HEK293 (cell line): ENCODE measurements around the gene KLHL28.

Experiments
- CTCF ChIA-PET: fragments of 350-600 bp; formaldehyde crosslinking; extraction: SDS; loops from one replicate; lab custom pipeline; 2021; ENCODE audit warnings: antibody characterized with exemption; lab: Yijun Ruan, JAX
- POLR2A ChIA-PET: fragments of 300-600 bp; formaldehyde crosslinking; extraction: SDS; loops from one replicate; lab custom pipeline; 2020; ENCODE audit warnings: antibody characterized with exemption, inconsistent platforms; lab: Yijun Ruan, JAX
- H3K27ac ChIP-seq: fragments of 200-500 bp; sonication (Bioruptor generic); 2 replicates; pipeline ENCODE4 v1.5.1; 2014; ENCODE audit warnings: low read depth, low read length, control low read depth, inconsistent platforms; ENCODE audit errors: extremely low read depth
- H3K36me3 ChIP-seq, 2 experiments: fragments of 200-500 bp in 1 of 2; sonication (Bioruptor generic) in 1 of 2; 1 replicate in 1 of 2; 2 replicates in 1 of 2; pipeline ENCODE4 v1.5.1; 2014 to 2017; ENCODE audit warnings: inconsistent platforms in 2 of 2, low read length in 2 of 2; ENCODE audit not compliant: control insufficient read depth in 2 of 2, insufficient read depth in 1 of 2
- H3K4me1 ChIP-seq: fragments of 200-500 bp; sonication (Bioruptor generic); 2 replicates; pipeline ENCODE4 v1.5.1; 2014; ENCODE audit warnings: mild to moderate bottlenecking, low read length, inconsistent platforms; ENCODE audit not compliant: control insufficient read depth, insufficient read depth
- H3K4me3 ChIP-seq: 2 replicates; pipeline ENCODE4 v1.5.1; 2011; ENCODE audit warnings: low read depth, mild to moderate bottlenecking, control low read depth, low read length, moderate library complexity
- H3K9me3 ChIP-seq: fragments of 200-500 bp; sonication (Bioruptor generic); 2 replicates; pipeline ENCODE4 v1.5.1; 2014; ENCODE audit warnings: low read depth, low read length, inconsistent platforms; ENCODE audit not compliant: control insufficient read depth, insufficient read depth
- GLIS2 ChIP-seq: fragments of 450-650 bp; formaldehyde crosslinking; IDR thresholded peaks from 2 replicates; pipeline ENCODE4 v1.5.1; 2016; ENCODE audit warnings: missing biosample characterization, missing genetic modification characterization
- RBAK ChIP-seq: fragments of 450-650 bp; formaldehyde crosslinking; IDR thresholded peaks from 2 replicates; pipeline ENCODE4 v1.5.1; 2016; ENCODE audit warnings: missing biosample characterization, missing genetic modification characterization
- SP3 ChIP-seq: fragments of 450-650 bp; formaldehyde crosslinking; IDR thresholded peaks from 2 replicates; pipeline ENCODE4 v1.5.1; 2016; ENCODE audit warnings: missing biosample characterization, missing genetic modification characterization
- ZEB2 ChIP-seq: fragments of 450-650 bp; formaldehyde crosslinking; IDR thresholded peaks from 2 replicates; pipeline ENCODE4 v1.5.1; 2016; ENCODE audit warnings: missing biosample characterization, missing genetic modification characterization
- ZNF140 ChIP-seq: fragments of 450-650 bp; formaldehyde crosslinking; IDR thresholded peaks from 2 replicates; pipeline ENCODE4 v1.5.1; 2016; ENCODE audit warnings: missing biosample characterization, missing genetic modification characterization
- ZNF155 ChIP-seq: fragments of 450-650 bp; formaldehyde crosslinking; IDR thresholded peaks from 2 replicates; pipeline ENCODE4 v1.5.1; 2016; ENCODE audit warnings: missing biosample characterization, missing genetic modification characterization
- ZNF169 ChIP-seq: fragments of 450-650 bp; formaldehyde crosslinking; IDR thresholded peaks from 2 replicates; pipeline ENCODE4 v1.5.1; 2016; ENCODE audit warnings: missing biosample characterization, missing genetic modification characterization
- ZNF239 ChIP-seq: fragments of 450-650 bp; formaldehyde crosslinking; IDR thresholded peaks from 2 replicates; pipeline ENCODE4 v1.5.1; 2016; ENCODE audit warnings: missing biosample characterization, missing genetic modification characterization
- ZNF530 ChIP-seq: fragments of 450-650 bp; formaldehyde crosslinking; IDR thresholded peaks from 2 replicates; pipeline ENCODE4 v1.5.1; 2016; ENCODE audit warnings: low read depth, missing biosample characterization, missing genetic modification characterization
- ZNF560 ChIP-seq: fragments of 450-650 bp; formaldehyde crosslinking; IDR thresholded peaks from 2 replicates; pipeline ENCODE4 v1.5.1; 2017; ENCODE audit warnings: missing biosample characterization, missing genetic modification characterization, borderline replicate concordance
- ZNF585B ChIP-seq: fragments of 450-650 bp; formaldehyde crosslinking; IDR thresholded peaks from 2 replicates; pipeline ENCODE4 v1.5.1; 2016; ENCODE audit warnings: missing biosample characterization, missing genetic modification characterization
- ZNF596 ChIP-seq: fragments of 450-650 bp; IDR thresholded peaks from 2 replicates; pipeline ENCODE4 v1.5.0; 2018; ENCODE audit warnings: missing biosample characterization, mild to moderate bottlenecking, missing genetic modification characterization, moderate library complexity
- ZNF654 ChIP-seq: fragments of 450-650 bp; formaldehyde crosslinking; IDR thresholded peaks from 2 replicates; pipeline ENCODE4 v1.5.1; 2016; ENCODE audit warnings: low read depth, missing biosample characterization, missing genetic modification characterization
- ZNF747 ChIP-seq: fragments of 450-650 bp; formaldehyde crosslinking; IDR thresholded peaks from 2 replicates; pipeline ENCODE4 v1.5.1; 2016; ENCODE audit warnings: missing biosample characterization, missing genetic modification characterization
- ZNF776 ChIP-seq: fragments of 450-650 bp; formaldehyde crosslinking; IDR thresholded peaks from 2 replicates; pipeline ENCODE4 v1.5.0; 2017; ENCODE audit warnings: missing biosample characterization, missing genetic modification characterization, borderline replicate concordance
- ZNF830 ChIP-seq: fragments of 450-650 bp; IDR thresholded peaks from 2 replicates; pipeline ENCODE4 v1.5.0; 2018; ENCODE audit warnings: missing biosample characterization, missing genetic modification characterization, low read depth, mild to moderate bottlenecking, moderate library complexity
- ZSCAN30 ChIP-seq: fragments of 450-650 bp; IDR thresholded peaks from 2 replicates; pipeline ENCODE4 v1.5.1; 2018; ENCODE audit warnings: missing biosample characterization, mild to moderate bottlenecking, missing genetic modification characterization, moderate library complexity
- TF ChIP-seq, protein P1 (sequence below): fragments of 450-650 bp; IDR thresholded peaks from 2 replicates; pipeline ENCODE4 v1.5.1; 2018; ENCODE audit warnings: missing biosample characterization, missing genetic modification characterization
- TF ChIP-seq, protein P2 (sequence below): fragments of 450-650 bp; formaldehyde crosslinking; IDR thresholded peaks from 2 replicates; pipeline ENCODE4 v1.5.1; 2016; ENCODE audit warnings: missing biosample characterization, missing genetic modification characterization, low read depth
- TF ChIP-seq, protein P3 (sequence below): fragments of 450-650 bp; formaldehyde crosslinking; IDR thresholded peaks from 2 replicates; pipeline ENCODE4 v1.5.1; 2016; ENCODE audit warnings: missing biosample characterization, missing genetic modification characterization
- TF ChIP-seq, protein P4 (sequence below): fragments of 450-650 bp; formaldehyde crosslinking; IDR thresholded peaks from 2 replicates; pipeline ENCODE4 v1.5.1; 2016; ENCODE audit warnings: missing biosample characterization, missing genetic modification characterization
- TF ChIP-seq, protein P5 (sequence below): IDR thresholded peaks from 2 replicates; pipeline ENCODE4 v1.6.1; 2011; ENCODE audit warnings: mild to moderate bottlenecking, low read depth, low read length, borderline replicate concordance
- TF ChIP-seq, protein P6 (sequence below): fragments of 450-650 bp; formaldehyde crosslinking; optimal IDR thresholded peaks from 2 replicates; pipeline ENCODE3; 2016; ENCODE audit warnings: missing biosample characterization, mild to moderate bottlenecking, missing genetic modification characterization

KLHL28 gene

DNA sequence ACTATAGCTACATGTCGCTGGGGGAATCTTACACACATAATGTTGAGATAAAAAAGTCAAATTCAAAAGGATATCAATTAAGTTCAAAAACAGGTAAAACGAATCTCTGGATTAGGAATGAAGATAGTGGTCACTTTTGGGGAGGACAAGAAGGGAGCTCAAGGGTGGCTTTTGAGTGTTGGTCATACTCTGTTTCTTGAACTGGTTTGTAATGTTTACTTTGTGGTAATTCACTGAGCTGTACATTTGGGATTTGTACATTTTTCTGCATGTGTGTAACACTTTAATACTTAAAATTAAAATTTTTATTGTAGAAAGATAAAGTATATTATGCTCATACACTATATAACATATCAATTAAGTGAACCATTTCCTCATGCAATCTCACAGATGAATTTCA is 26.6 kb downstream of the KLHL28 start (continued):
- TF ChIP-seq ZNF776 (no peak), ZNF747 (tag by site-specific recombination) (no peak), SP3 (no peak), RBAK (tag by site-specific recombination) (no peak)
- TF ChIP-seq, all 188 proteins: peak for 0

DNA sequence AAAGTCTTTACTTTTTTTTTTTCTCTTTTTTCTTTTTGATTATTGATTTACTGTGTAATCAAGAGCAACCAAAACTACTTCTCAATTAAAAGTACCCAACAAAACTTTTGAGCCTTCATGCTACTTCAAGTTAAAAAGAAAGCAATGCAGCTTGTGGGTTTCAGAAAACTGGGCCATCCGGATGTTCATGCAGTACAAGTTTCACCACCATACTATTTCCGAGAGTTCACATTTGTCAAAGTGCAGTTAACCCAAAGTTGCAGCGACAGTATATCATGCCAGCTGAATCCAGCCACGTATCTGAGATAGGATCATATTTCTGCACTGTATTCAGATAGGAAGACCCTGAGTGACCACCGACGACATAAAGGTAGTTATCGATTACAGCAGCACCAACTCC is 33.0 kb downstream of the KLHL28 start:
- no peak overlapping the region for H3K4me3 ChIP-seq
- H3K36me3 ChIP-seq: peaks cover 0 to 3% of the 10 kb centered on the region in 2 experiments; a peak in 2 of 3 replicates
- H3K27ac ChIP-seq: no peak overlapping the region
- H3K4me1 ChIP-seq: peaks cover 11% of the 10 kb centered on the region; the same call in 1 of the 2 replicates
- H3K9me3 ChIP-seq: no peaks in the 10 kb centered on the region
- ChIA-PET POLR2A (interaction anchor here (1.1 kb wide), 1 partner anchor 33 kb away, joined by 4 read pairs; the partner anchor contains the start of genes KLHL28 and TOGARAM1), CTCF (no interaction called here)
- TF ChIP-seq, protein P1, sequence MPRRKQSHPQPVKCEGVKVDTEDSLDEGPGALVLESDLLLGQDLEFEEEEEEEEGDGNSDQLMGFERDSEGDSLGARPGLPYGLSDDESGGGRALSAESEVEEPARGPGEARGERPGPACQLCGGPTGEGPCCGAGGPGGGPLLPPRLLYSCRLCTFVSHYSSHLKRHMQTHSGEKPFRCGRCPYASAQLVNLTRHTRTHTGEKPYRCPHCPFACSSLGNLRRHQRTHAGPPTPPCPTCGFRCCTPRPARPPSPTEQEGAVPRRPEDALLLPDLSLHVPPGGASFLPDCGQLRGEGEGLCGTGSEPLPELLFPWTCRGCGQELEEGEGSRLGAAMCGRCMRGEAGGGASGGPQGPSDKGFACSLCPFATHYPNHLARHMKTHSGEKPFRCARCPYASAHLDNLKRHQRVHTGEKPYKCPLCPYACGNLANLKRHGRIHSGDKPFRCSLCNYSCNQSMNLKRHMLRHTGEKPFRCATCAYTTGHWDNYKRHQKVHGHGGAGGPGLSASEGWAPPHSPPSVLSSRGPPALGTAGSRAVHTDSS: no peak
- TF ChIP-seq, protein P2, sequence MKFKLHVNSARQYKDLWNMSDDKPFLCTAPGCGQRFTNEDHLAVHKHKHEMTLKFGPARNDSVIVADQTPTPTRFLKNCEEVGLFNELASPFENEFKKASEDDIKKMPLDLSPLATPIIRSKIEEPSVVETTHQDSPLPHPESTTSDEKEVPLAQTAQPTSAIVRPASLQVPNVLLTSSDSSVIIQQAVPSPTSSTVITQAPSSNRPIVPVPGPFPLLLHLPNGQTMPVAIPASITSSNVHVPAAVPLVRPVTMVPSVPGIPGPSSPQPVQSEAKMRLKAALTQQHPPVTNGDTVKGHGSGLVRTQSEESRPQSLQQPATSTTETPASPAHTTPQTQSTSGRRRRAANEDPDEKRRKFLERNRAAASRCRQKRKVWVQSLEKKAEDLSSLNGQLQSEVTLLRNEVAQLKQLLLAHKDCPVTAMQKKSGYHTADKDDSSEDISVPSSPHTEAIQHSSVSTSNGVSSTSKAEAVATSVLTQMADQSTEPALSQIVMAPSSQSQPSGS (tag by site-specific recombination): no peak
- TF ChIP-seq, protein P3, sequence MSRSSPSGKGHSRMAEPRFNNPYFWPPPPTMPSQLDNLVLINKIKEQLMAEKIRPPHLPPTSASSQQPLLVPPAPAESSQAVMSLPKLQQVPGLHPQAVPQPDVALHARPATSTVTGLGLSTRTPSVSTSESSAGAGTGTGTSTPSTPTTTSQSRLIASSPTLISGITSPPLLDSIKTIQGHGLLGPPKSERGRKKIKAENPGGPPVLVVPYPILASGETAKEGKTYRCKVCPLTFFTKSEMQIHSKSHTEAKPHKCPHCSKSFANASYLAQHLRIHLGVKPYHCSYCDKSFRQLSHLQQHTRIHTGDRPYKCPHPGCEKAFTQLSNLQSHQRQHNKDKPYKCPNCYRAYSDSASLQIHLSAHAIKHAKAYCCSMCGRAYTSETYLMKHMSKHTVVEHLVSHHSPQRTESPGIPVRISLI: no peak
- TF ChIP-seq ZNF169 (tag by site-specific recombination): no peak
- TF ChIP-seq ZNF560 (tag by site-specific recombination): no peak
- TF ChIP-seq, protein P4, sequence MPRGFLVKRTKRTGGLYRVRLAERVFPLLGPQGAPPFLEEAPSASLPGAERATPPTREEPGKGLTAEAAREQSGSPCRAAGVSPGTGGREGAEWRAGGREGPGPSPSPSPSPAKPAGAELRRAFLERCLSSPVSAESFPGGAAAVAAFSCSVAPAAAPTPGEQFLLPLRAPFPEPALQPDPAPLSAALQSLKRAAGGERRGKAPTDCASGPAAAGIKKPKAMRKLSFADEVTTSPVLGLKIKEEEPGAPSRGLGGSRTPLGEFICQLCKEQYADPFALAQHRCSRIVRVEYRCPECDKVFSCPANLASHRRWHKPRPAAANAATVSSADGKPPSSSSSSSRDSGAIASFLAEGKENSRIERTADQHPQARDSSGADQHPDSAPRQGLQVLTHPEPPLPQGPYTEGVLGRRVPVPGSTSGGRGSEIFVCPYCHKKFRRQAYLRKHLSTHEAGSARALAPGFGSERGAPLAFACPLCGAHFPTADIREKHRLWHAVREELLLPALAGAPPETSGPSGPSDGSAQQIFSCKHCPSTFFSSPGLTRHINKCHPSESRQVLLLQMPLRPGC: no peak
- no peak for TF ChIP-seq ZEB2
- no peak for TF ChIP-seq ZNF140 (tag by site-specific recombination)
- TF ChIP-seq, protein P5, sequence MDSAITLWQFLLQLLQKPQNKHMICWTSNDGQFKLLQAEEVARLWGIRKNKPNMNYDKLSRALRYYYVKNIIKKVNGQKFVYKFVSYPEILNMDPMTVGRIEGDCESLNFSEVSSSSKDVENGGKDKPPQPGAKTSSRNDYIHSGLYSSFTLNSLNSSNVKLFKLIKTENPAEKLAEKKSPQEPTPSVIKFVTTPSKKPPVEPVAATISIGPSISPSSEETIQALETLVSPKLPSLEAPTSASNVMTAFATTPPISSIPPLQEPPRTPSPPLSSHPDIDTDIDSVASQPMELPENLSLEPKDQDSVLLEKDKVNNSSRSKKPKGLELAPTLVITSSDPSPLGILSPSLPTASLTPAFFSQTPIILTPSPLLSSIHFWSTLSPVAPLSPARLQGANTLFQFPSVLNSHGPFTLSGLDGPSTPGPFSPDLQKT: no peak
- no peak for TF ChIP-seq ZNF596 (tag by site-specific recombination)
- TF ChIP-seq ZNF239 (tag by site-specific recombination): no peak
- TF ChIP-seq ZNF155 (tag by site-specific recombination): no peak
- no peak for TF ChIP-seq GLIS2
- TF ChIP-seq, protein P6, sequence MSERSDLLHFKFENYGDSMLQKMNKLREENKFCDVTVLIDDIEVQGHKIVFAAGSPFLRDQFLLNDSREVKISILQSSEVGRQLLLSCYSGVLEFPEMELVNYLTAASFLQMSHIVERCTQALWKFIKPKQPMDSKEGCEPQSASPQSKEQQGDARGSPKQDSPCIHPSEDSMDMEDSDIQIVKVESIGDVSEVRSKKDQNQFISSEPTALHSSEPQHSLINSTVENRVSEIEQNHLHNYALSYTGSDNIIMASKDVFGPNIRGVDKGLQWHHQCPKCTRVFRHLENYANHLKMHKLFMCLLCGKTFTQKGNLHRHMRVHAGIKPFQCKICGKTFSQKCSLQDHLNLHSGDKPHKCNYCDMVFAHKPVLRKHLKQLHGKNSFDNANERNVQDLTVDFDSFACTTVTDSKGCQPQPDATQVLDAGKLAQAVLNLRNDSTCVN: no peak
- TF ChIP-seq ZNF776: no peak
- TF ChIP-seq ZNF830 (tag by site-specific recombination): no peak
- TF ChIP-seq ZNF585B (tag by site-specific recombination): no peak
- TF ChIP-seq ZNF654 (tag by site-specific recombination): no peak
- TF ChIP-seq ZNF530 (tag by site-specific recombination): no peak
- no peak for TF ChIP-seq ZSCAN30 (tag by site-specific recombination)
